AG09319 (cell line): Measurements from ENCODE around the gene FBXL3.

Experiments
- DNase-seq: peaks from one replicate; pipeline ENCODE4 v3.0.0-alpha.2; 2010; ENCODE audit warnings: low read depth; ENCODE audit errors: extremely low read depth
- TF ChIP-seq, protein P1 (sequence below): IDR thresholded peaks from 2 replicates; pipeline ENCODE4 v1.5.1; 2011; ENCODE audit warnings: low read depth, mild to moderate bottlenecking, inconsistent platforms, low read length, moderate library complexity

FBXL3 gene

DNA sequence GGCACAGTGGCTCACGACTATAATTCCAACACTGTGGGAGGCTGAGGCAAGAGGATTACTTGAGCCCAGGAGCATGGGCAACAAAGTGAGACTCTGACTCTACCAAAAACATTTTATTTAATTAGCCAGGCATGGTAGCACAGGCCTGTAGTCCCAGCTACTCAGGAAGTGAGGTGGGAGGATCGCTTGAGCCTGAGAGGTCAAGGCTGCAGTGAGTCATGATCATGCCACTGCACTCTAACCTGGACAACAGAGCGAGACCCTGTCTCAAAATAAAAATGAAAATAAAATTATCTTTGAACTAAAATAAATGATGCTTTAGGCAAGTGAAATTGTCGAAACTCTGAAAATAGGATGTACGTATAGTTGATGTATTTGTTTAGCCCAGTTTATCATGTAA lies 43.3 kb downstream of the FBXL3 start:
- DNase-seq, result no peak

GRCh38 chr13:76982061-76982460 lies 44.9 kb downstream of the FBXL3 start:
- DNase-seq, result no peak
- TF ChIP-seq, protein P1, sequence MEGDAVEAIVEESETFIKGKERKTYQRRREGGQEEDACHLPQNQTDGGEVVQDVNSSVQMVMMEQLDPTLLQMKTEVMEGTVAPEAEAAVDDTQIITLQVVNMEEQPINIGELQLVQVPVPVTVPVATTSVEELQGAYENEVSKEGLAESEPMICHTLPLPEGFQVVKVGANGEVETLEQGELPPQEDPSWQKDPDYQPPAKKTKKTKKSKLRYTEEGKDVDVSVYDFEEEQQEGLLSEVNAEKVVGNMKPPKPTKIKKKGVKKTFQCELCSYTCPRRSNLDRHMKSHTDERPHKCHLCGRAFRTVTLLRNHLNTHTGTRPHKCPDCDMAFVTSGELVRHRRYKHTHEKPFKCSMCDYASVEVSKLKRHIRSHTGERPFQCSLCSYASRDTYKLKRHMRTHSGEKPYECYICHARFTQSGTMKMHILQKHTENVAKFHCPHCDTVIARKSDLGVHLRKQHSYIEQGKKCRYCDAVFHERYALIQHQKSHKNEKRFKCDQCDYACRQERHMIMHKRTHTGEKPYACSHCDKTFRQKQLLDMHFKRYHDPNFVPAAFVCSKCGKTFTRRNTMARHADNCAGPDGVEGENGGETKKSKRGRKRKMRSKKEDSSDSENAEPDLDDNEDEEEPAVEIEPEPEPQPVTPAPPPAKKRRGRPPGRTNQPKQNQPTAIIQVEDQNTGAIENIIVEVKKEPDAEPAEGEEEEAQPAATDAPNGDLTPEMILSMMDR, result no peak

More for the DNA sequence above, 43.3 kb downstream of the FBXL3 start:
- TF ChIP-seq, protein P1, result no peak

DNA sequence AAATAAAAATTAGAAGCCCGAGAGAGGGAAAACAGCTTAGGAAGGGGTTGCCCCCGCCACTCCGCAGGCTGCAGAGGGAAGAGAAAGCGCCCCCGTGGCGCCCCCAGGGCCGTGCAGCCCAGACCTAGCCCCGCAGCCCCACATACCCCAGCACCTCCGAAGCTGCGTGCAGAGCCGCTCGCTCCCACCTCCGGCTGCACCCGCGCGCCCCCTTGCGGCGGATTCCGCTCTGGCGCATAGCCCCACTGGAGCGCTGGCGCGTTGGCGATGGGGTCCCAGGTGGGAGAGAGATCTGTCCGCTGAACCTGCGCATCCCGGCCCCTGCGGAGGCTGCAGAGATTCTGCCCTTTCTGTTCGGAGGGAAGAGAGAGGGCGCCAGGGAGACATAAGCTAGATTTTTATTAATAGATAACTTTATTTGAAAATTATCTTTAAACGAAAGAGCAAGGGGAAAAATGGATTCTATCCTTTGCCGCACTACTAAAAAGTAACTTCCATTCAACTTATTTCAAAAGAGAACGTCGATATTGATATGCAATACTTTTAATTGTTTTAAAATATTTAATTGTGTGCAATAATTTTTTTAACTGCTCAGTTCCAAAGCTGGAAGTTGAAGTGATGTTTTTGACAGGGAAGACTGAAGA lies 46.8 kb downstream of the FBXL3 start:
- DNase-seq, result no peak
- TF ChIP-seq, protein P1, result peak; percentile 99

DNA sequence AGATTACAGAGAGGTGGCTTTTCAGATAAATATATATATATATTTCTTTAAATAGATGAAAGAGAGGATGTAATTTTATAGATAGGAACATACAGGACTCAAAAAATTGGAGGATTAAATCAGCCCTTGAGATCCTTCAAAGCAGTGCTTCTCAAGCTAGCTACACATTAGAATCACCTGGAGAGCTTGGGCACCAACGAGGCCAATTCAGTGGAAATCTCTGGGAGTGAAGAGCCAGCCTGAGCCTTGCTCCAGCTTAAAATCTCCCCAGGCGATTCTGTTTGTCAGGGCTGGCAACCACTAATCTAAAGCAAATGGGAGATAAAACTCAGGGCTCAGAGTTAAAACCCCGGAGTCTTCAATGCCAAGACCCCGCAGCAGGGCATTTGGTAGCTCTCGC lies 50.0 kb downstream of the FBXL3 start:
- no peak for DNase-seq
- TF ChIP-seq, protein P1, result no peak

DNA sequence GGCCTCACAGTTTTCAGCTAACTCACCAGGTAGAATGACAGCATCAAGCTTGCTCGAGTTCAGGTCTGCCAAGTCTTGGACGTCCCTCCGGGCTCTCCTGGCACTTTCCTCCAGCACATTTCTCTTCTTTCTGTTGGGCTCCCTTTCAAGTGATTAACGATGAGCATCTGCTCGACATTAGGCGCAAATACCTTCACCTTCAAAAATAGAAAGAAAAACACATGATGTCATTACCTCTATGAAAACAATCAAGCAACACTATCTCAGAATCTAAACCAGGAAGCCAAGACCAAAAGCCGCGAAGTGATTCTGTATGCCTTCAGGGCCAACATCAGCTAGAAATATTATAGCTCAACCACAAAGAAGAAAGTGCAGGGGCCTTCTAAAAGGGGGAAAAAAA lies 50.5 kb downstream of the FBXL3 start:
- DNase-seq, result no peak
- TF ChIP-seq, protein P1, result no peak

DNA sequence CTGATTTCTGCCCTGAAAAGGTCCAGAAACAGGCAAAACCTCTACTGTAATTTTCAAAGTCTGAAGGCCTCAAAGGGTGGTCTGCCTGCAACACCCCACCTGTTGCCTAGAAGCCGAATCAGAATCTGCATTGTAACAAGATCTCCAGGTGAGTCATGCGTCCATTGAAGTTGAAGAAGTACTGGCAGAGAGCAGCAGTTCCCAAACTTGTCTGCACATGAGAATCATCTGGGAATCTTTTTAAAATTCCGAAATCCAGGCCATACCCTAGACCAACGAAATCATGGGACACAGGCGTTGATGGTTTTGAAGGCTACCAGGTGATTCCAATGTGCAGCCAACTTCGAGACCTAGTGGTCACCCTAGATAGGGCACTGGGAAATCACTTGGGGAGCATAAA lies 51.1 kb downstream of the FBXL3 start:
- TF ChIP-seq, protein P1, result no peak
- no peak for DNase-seq

GRCh38 chr13:76974618-76974975 lies 52.4 kb downstream of the FBXL3 start:
- DNase-seq, result no peak
- TF ChIP-seq, protein P1, result no peak
